GM12878 (cell line): ENCODE data around the gene DYNLL1. TPM values are rescaled to one million over a fixed set of nuclear protein-coding genes. Genes with fewer than 3 reads are reported as not detected.

Source experiments
- ATAC-seq: fragments of 200-7000 bp; cut with Tn5 transposase; 3 replicates; pipeline ENCODE4 v1.9.1; 2020; ENCODE audit warnings: mild to moderate bottlenecking, moderate library complexity
- BruUV-seq: library from RNA; stranded (reverse); fragments of 400-500 nt; replicated peaks from 2 replicates; lab custom pipeline; 2021; lab: Mats Ljungman, UMichigan
- CTCF ChIA-PET: fragments of 300-600 bp; sonication (Branson Sonifier 250); formaldehyde crosslinking; extraction: SDS; loops from one replicate; lab custom pipeline; 2021; ENCODE audit warnings: inconsistent platforms; lab: Yijun Ruan, JAX
- POLR2A ChIA-PET: fragments of 350-600 bp; formaldehyde crosslinking; extraction: SDS; loops from one replicate; lab custom pipeline; 2021; ENCODE audit warnings: inconsistent platforms; lab: Charles Lee
- RAD21 ChIA-PET: fragments of 300-600 bp; sonication (Branson Sonifier 250); formaldehyde crosslinking; loops from one replicate; lab custom pipeline; 2023; ENCODE audit warnings: antibody characterized with exemption; ENCODE audit not compliant: unreplicated experiment; lab: Charles Lee
- SMC1A ChIA-PET: fragments of 300-600 bp; sonication (Branson Sonifier 250); formaldehyde crosslinking; loops from one replicate; lab custom pipeline; 2023; ENCODE audit not compliant: unreplicated experiment, uncharacterized antibody; lab: Charles Lee
- DNase-seq: peaks from one replicate; pipeline ENCODE4 v3.0.0-alpha.2; 2011; ENCODE audit warnings: low read depth, low spot score
- FAIRE-seq: peaks from 3 replicates; lab custom pipeline; 2011; peaks lifted over from hg19 to GRCh38; lab: Jason Lieb, UNC
- H2AFZ ChIP-seq: 2 replicates; pipeline ENCODE4 v1.6.0; 2011; ENCODE audit warnings: low read depth, low read length, control low read depth; ENCODE audit not compliant: control insufficient read depth
- H3K27ac ChIP-seq: 2 replicates; pipeline ENCODE4 v1.5.1; 2011; ENCODE audit warnings: control low read depth; ENCODE audit not compliant: control insufficient read depth, insufficient read depth
- H3K27me3 ChIP-seq, 2 experiments: replicated peaks in 1 of 2; 2 replicates each; pipeline versions ENCODE4 v1.6.0 to v1.6.1; 2011; ENCODE audit warnings: low read length in 1 of 2; ENCODE audit not compliant: control insufficient read depth in 2 of 2, insufficient read depth in 2 of 2
- H3K36me3 ChIP-seq, 2 experiments: 2 replicates each; pipeline ENCODE4 v1.5.1; 2011; ENCODE audit warnings: low read length in 1 of 2; ENCODE audit not compliant: control insufficient read depth in 2 of 2, insufficient read depth in 2 of 2
- H3K4me1 ChIP-seq: 2 replicates; pipeline ENCODE4 v1.6.1; 2011; ENCODE audit warnings: mild to moderate bottlenecking, low read length, moderate library complexity, mixed read lengths; ENCODE audit not compliant: control insufficient read depth, insufficient read depth
- H3K4me2 ChIP-seq: 2 replicates; pipeline ENCODE4 v1.6.0; 2011; ENCODE audit warnings: control low read depth; ENCODE audit not compliant: control insufficient read depth, insufficient read depth
- H3K4me3 ChIP-seq: fragments of 200-600 bp; sonication (generic); 2 replicates; pipeline ENCODE4 v1.5.1; 2016
- H3K79me2 ChIP-seq: 2 replicates; pipeline ENCODE4 v1.6.0; 2011; ENCODE audit warnings: low read length; ENCODE audit not compliant: control insufficient read depth, insufficient read depth
- H3K9ac ChIP-seq: 2 replicates; pipeline ENCODE4 v1.8.0; 2011; ENCODE audit warnings: low read length, control low read depth, mixed read lengths; ENCODE audit not compliant: control insufficient read depth, insufficient read depth
- H3K9me3 ChIP-seq: replicated peaks from 3 replicates; pipeline ENCODE4 v1.5.1; 2011; ENCODE audit warnings: mild to moderate bottlenecking, low read length; ENCODE audit not compliant: control insufficient read depth, insufficient read depth
- H4K20me1 ChIP-seq: 2 replicates; pipeline ENCODE4 v1.6.0; 2011; ENCODE audit not compliant: control insufficient read depth, insufficient read depth
- POLR2AphosphoS5 ChIP-seq: IDR thresholded peaks from 2 replicates; pipeline ENCODE4 v1.6.1; 2011; ENCODE audit warnings: mild to moderate bottlenecking, low read length, inconsistent platforms
- RAD21 ChIP-seq: IDR thresholded peaks from 2 replicates; pipeline ENCODE4 v1.6.1; 2011; ENCODE audit warnings: mild to moderate bottlenecking, low read depth, low read length, moderate library complexity; ENCODE audit not compliant: insufficient read depth
- RBBP5 ChIP-seq: fragments of 200-600 bp; sonication (generic); conservative IDR thresholded peaks from 2 replicates; pipeline ENCODE4 v1.6.1; 2016
- WGBS: methylation state at CpG from one replicate; pipeline ENCODE4 v1.1.6; 2016; ENCODE audit warnings: low lambda C conversion rate; ENCODE audit not compliant: insufficient replicate concordance, insufficient coverage; ENCODE audit errors: missing lambda C conversion rate; 5-methylcytosine and 5-hydroxymethylcytosine counted together
- in situ Hi-C: fragments of 300-500 bp; cut with MboI; formaldehyde crosslinking; loops from 9 replicates; pipeline ENCODE4 v1.14.3; 2018; ENCODE audit warnings: mixed read lengths
- intact Hi-C: fragments of 100-400 bp; cut with micrococcal nuclease; formaldehyde crosslinking; loops from one replicate; pipeline ENCODE4 v1.14.2; 2022; ENCODE audit not compliant: unreplicated experiment
- polyA plus RNA-seq, 11 experiments: library from polyadenylated mRNA; depleted of rRNA in 4 of 11; unstranded in 6 of 11; stranded (reverse) in 5 of 11; fragments of >200 nt; fragmentation: Nextera tagmentation in 4 of 11; fragmentation: Illumina TruSeq in 1 of 11; extraction: Ambion mirVana in 4 of 11; extraction: Trizol in 1 of 11; gene quantifications; 1 replicate in 1 of 11; 2 replicates in 10 of 11; pipeline versions ENCODE4 v1.2.1 to v1.2.3, GENCODE V29; 2011 to 2016; ENCODE audit warnings: inconsistent platforms in 2 of 11, missing spikeins in 2 of 11, low read depth in 1 of 11
- total RNA-seq, 4 experiments: library from RNA; depleted of rRNA in 3 of 4; stranded (reverse); fragments of >200 nt in 3 of 4; fragmentation: Illumina TruSeq in 1 of 4; extraction: Trizol in 1 of 4; gene quantifications; 2 replicates each; pipeline versions ENCODE4 v1.2.1 to v1.2.3, GENCODE V29; 2013 to 2021
- TF ChIP-seq, protein P1 (sequence below): fragments of 450-650 bp; IDR thresholded peaks from 2 replicates; pipeline ENCODE4 v1.6.1; 2017; ENCODE audit warnings: mild to moderate bottlenecking, low read depth, inconsistent platforms; ENCODE audit not compliant: poor library complexity, severe bottlenecking
- TF ChIP-seq, protein P2 (sequence below), 3 experiments: IDR thresholded peaks in 2 of 3; conservative IDR thresholded peaks in 1 of 3; 2 replicates each; pipeline ENCODE4 v1.5.1; 2011; ENCODE audit warnings: low read depth in 3 of 3, low read length in 3 of 3, mild to moderate bottlenecking in 3 of 3, control low read depth in 2 of 3, moderate library complexity in 2 of 3, inconsistent platforms in 1 of 3, mixed read lengths in 1 of 3; ENCODE audit not compliant: control insufficient read depth in 2 of 3, insufficient read depth in 1 of 3; ENCODE audit errors: extremely low read depth in 1 of 3

The DYNLL1 gene
- total and polyA plus RNA-seq, 10 of the 15 experiments (the other 5 are each of a cell fraction or from before 2014, with no cell fraction given) = 239 to 796 (median 379) TPM

- ChIA-PET SMC1A (interaction anchor here (0.6 to 2.4 kb wide), 6 partner anchors 11 to 681 kb away, joined by 3 to 5 read pairs (median 3); no protein-coding TSS in a partner anchor), RAD21 (interaction anchor here (1.0 kb wide), 1 partner anchor 39 kb away, joined by 3 read pairs; the partner anchor contains the start of gene DYNLL1), CTCF (interaction anchor here (1.0 to 1.9 kb wide), 4 partner anchors 9 to 18 kb away, joined by 3 to 13 read pairs (median 6); partner anchors contain the start of gene SRSF9), POLR2A (interaction anchor here (0.7 to 1.4 kb wide), 2 partner anchors 10 to 12 kb away, joined by 4 read pairs; no protein-coding TSS in a partner anchor)
- TF ChIP-seq RAD21 (0 out of 2 replicates have a peak, but pooled peaks have one; percentile 18), POLR2AphosphoS5 (0 out of 2 replicates have a peak, but pooled peaks have one; percentile 25), RBBP5 (no peak)
- TF ChIP-seq, protein P1, sequence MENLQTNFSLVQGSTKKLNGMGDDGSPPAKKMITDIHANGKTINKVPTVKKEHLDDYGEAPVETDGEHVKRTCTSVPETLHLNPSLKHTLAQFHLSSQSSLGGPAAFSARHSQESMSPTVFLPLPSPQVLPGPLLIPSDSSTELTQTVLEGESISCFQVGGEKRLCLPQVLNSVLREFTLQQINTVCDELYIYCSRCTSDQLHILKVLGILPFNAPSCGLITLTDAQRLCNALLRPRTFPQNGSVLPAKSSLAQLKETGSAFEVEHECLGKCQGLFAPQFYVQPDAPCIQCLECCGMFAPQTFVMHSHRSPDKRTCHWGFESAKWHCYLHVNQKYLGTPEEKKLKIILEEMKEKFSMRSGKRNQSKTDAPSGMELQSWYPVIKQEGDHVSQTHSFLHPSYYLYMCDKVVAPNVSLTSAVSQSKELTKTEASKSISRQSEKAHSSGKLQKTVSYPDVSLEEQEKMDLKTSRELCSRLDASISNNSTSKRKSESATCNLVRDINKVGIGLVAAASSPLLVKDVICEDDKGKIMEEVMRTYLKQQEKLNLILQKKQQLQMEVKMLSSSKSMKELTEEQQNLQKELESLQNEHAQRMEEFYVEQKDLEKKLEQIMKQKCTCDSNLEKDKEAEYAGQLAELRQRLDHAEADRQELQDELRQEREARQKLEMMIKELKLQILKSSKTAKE = no peak
- TF ChIP-seq, protein P2, sequence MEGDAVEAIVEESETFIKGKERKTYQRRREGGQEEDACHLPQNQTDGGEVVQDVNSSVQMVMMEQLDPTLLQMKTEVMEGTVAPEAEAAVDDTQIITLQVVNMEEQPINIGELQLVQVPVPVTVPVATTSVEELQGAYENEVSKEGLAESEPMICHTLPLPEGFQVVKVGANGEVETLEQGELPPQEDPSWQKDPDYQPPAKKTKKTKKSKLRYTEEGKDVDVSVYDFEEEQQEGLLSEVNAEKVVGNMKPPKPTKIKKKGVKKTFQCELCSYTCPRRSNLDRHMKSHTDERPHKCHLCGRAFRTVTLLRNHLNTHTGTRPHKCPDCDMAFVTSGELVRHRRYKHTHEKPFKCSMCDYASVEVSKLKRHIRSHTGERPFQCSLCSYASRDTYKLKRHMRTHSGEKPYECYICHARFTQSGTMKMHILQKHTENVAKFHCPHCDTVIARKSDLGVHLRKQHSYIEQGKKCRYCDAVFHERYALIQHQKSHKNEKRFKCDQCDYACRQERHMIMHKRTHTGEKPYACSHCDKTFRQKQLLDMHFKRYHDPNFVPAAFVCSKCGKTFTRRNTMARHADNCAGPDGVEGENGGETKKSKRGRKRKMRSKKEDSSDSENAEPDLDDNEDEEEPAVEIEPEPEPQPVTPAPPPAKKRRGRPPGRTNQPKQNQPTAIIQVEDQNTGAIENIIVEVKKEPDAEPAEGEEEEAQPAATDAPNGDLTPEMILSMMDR (IDR thresholded peaks at IDR 0.05 in 2 of 3, conservative IDR thresholded peaks at IDR 0.05 in 1 of 3; ENCODE audit: control insufficient read depth in 2 of 3, extremely low read depth in 1 of 3, insufficient read depth in 1 of 3, low read depth in 3 of 3, low read length in 3 of 3) = peak; percentile 21 to 48 (median 38); a peak in 4 of 6 replicates
- DNase-seq (no peak), ATAC-seq (peak; percentile 60), FAIRE-seq (no peak)
- Histone ChIP-seq H3K9me3 (no peaks in the 10 kb centered on the region), H3K4me3 (no peak overlapping the region), H3K79me2 (no peaks in the 10 kb centered on the region), H3K36me3 (peaks cover 20 to 43% of the 10 kb centered on the region in 2 experiments), H3K9ac (no peak overlapping the region), H3K4me2 (no peak overlapping the region), H3K27me3 (no peaks in the 10 kb centered on the region), H4K20me1 (no peaks in the 10 kb centered on the region), H3K27ac (no peak overlapping the region), H2AFZ (no peak overlapping the region), H3K4me1 (no peaks in the 10 kb centered on the region)
- no TSS peak for BruUV-seq
- intact Hi-C loops (no loop called here), in situ Hi-C loops (no loop called here)
- 100% methylated on average over 6 of the region's 6 CpGs for WGBS
These were observed 38.8 kb upstream of the DYNLL1 start for GRCh38 chr12:120457133-120457532.
